HG03558 (cell line): ENCODE results near the gene CDC42BPA.
"Not testable (repeated sequence)": the region's sequence is repeated elsewhere in the genome, so short reads cannot be mapped to it uniquely, and the experiment has no call there.

ENCODE experiments used
- ATAC-seq: cut with Tn5 transposase; IDR thresholded peaks from one replicate; pipeline ENCODE4 v1.9.1; 2021; ENCODE audit warnings: moderate number of reproducible peaks; ENCODE audit not compliant: unreplicated experiment; ENCODE audit errors: extremely low read depth

The CDC42BPA gene

GRCh38 chr1:227311389-227312001 is 6.8 kb downstream of the CDC42BPA start:
- ATAC-seq, result no peak

DNA sequence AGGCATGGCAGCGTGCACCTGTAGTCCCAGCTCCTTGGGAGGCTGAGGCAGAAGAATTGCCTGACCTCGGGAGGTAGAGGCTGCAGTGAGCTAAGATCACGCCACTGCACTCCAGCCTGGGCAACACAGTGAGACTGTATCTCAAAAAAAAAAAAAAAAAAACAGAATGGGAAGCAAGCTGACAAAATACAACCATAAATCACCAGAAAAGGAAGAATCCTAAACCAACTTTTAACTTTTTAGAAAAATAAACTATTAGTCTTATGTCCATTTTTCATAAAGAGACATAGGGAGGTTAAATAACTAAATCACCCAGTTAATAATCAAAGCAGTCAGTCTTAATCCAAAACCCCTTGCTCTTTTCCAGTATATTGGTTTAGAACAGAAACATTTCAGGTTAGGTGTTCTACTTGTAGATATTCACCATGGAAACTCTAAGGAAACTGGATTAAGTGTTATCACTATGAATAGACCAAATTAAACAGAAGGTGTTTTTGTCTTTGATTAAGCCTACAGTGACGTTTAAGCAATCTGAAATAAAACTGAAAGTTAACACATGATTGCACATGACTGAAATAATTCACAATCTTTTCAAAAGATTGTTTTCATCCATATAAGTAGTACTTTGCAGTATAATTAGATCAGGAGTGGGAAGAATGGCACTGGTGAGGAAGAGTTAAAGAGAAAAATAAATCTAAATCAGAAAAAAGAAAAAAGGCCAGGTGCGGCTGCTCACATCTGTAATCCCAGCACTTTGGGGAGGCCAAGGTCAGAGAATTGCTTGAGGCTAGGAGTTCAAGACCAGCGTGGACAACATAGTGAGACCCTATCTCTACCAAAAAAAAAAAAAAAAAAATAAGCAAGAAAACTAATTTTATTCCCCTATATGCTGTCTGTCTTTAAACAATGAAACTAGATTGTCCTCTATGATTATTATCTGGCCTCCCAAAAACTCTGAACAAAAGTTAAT is 9.6 kb downstream of the CDC42BPA start:
- no peak for ATAC-seq

- no peak for ATAC-seq
Measured at GRCh38 chr1:227306689-227307088, 11.6 kb downstream of the CDC42BPA start.

DNA sequence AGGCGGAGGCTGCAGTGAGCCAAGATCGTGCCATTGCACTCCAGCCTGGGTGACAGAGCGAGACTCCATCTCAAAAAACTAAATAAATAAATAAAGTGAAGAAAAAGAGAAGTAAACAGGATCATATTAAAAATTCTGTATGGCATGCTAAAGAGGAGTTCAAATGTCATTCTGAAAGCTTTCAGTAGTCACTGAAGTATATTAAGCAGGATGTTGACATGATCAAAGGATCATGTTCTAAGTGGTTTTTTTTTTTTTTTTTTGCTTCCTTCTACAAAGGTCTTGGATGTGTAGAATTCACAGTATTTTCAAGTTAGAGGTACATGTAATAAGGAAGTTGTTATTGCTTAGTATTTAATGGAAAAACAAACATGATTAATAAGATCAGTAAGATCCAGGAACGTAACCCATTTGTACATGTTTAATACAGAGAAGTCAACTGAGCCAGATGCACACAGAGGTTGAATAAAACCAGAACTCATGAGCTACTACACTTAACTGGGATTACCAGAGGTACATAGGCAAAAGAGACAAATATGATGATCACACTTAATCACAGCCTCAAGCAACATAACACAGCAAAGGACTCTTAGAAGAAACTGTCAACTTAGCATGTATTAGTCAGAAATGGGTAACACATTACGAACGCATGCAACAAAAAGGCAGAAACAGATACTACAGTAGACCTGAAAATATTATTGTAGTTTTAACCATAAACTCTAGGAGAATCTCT is 12.2 kb downstream of the CDC42BPA start:
- ATAC-seq, result no peak

DNA sequence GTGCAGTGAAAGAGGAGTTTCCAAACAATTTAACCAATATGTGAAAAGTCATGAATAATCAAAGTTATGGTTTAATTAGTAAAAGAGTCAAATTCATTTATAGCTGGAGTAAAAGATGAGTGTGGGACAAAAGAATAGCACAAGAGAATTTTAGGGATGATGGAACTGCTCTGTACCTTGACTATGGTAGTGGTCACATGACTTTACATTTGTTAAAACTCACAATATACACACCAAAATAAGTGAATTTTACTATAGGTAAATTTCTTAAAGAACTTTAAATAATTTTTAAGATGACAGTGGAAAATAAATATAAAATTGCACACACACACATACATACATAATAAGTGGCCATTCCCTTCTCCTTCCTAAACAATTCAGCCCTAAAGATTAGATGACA is 13.6 kb downstream of the CDC42BPA start:
- no peak for ATAC-seq

DNA sequence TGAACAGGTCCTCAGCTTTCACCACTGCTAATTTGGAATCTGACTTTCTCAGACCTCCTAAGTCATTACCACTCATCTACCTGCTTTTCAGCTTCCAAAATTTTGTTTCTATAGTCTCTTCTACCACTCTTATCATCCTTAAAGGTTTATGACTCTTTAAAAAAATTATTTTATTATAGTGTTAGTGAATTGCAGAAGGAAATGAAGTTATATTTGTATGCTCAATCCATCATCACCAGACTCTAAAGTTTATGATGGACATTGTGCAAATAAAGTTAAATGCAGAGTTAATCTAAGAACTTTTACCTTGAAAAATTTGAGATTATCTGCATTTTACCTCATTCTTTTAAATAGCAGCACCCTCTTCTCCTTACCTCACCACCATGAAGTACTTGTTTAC is 14.6 kb downstream of the CDC42BPA start:
- no peak for ATAC-seq

- ATAC-seq, result no peak
Measured at GRCh38 chr1:227300682-227301081, 17.6 kb downstream of the CDC42BPA start.

GRCh38 chr1:227299688-227300087 is 18.6 kb downstream of the CDC42BPA start:
- ATAC-seq, result no peak

DNA sequence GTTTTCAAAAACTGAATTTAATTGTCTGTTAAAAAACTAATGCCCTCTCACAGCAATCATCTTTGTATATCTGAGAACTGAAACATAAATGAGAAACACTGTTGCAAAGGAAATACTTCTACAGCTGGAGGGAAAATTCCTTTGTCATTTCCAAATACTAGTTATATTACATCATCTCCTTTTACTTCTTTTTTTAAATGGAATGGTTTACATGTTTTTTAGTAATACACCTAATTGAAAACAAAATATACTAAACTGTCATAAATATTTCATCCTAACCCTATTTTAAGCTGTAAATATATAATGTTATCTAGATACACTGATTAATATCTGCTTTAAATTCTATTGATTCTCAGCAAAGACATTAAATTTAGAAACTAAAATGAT is 19.1 kb downstream of the CDC42BPA start:
- no peak for ATAC-seq

DNA sequence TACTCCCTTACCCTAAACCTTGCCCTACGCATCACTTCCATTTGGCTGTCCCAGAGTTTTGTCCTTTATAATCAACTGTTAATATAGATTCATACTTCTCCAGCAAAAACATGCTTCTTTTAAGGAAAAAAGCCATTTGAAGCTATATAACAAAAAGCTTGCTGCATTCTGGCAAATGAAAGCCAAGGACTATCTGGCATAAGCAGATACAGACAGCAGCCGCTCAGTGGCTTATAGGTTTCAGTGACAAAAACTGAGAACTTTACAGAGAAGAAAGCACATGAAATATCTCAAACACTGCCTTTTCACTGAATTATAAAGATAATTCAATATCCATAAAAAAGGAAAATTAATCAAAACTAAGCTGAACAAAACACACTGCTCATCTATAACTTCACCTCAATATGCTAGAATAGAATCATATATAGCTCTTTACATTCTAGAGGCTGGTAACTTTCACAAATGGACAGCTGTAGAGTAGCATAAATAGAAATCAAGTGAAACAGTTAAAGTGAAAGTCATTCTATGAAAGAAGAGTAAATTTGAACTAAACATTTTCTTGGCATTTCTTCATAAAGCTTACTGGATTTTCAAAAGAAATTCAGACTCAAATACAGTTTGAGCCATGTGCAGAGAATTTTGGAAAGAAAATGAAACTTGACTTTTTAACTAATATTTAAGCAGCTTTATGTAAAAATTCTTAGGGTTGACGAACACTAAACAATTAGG is 19.6 kb downstream of the CDC42BPA start:
- ATAC-seq, result no peak

DNA sequence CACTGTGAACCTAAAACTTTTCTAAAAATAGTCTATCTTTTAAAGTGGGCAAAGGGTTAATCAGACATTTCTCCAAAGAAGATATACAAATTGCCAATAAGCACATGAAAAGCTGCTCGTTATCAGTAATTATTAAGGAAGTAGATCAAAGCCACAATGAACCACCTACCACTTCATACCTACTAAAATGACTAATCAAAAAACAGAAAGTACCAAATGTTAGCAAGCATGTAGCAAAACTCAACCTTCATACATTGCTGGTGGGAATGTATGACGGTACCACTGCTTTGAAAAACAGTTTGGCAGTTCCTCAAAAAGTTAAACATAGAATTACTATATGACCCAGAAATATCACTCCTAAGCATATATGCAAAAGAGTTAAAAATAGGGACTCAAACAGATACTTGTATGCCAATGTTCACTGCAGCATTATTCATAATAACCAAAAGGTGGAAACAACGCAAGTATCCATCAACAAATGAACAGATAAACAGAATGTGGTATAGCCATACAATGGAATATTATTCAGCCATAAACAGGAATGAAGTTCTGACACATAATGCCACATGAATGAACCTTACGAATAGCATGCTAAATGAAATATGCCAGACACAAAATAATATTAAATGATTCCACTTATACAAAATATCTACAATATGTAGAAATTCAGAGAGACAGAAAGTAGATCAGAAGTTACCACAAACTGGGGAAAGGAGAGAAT is 21.1 kb downstream of the CDC42BPA start:
- ATAC-seq, result no peak

DNA sequence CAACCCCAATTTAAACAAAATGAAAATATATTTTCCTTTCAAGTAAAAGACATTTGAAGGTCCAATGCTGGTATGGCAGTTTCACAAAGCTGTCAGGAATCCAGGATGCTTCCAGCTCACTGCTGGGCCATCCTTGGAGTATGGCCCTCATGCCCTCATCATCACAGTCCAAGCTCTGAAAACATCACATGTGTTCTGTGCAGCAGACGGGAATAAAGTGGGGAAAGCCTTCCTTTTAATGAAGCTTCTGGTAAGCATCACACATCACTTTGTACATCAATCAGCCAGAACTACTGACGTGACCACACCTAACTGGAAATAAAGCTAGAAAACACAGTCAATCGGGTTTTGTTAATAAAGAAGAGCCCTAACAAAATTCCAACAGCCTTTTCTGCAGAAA is 22.7 kb downstream of the CDC42BPA start:
- ATAC-seq, result no peak

DNA sequence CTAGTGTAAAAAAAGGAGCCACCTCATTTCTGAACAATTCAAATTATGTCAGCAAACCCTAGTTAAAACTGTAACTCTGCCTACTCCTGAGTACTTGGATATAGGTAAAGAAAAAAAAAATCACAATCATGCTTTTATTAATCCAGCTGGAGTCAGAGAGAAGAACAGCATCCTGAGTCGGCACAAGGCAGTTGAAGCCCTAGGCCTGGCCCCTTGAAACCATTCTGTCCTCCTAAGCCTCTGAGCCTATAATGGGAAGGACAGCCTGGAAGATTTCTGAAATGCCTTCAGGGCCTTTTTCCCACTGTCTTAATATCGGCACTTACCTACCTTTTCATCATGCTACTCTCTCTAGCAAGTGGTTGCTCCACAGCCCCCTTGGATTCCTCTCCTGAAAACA is 32.5 kb downstream of the CDC42BPA start:
- no peak for ATAC-seq

- ATAC-seq, result no peak
Measured at GRCh38 chr1:227281371-227281770, 36.9 kb downstream of the CDC42BPA start.

- no peak for ATAC-seq
Measured at GRCh38 chr1:227280836-227281235, 37.5 kb downstream of the CDC42BPA start.

GRCh38 chr1:227276156-227276693 is 42.1 kb downstream of the CDC42BPA start:
- ATAC-seq, result not testable (repeated sequence)

GRCh38 chr1:227273557-227273956 is 44.7 kb downstream of the CDC42BPA start:
- no peak for ATAC-seq

DNA sequence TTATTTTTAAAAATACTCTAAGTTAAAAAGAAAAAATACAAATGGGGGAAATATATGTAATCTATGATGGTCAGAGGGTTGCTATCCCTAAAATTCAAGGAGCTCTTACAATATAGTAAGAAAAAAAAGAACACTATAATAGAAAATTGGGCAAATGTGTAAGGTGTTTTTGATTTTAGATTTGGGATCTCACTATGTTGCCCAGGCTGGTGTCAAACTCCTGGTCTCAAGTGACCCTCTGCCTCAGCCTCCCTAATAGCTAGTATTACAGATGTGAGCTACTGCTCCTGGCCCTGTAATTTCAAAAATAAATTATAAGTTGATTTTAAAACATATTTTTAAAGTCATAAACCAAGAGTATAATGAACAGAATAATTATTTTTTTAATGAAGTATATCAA is 45.9 kb downstream of the CDC42BPA start:
- ATAC-seq, result no peak

DNA sequence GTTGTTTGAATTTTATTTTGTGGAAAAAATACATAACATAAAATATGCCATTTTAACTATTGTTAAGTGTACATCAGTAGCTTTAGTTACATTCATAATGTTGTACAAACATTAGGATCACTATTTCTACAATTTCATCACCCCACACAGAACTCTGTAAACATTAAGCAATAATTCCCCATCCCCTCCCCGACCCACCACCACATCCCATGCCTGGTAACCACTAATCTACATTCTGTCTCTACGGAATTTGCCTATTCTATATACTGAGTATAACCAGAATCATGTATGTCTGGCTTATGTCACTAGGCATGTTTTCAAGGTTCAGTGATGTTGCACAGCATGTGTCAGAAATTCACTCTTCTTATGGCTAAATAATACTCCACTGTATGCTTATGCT is 47.7 kb downstream of the CDC42BPA start:
- ATAC-seq, result no peak
